Inflammatory macrophage treated with lipopolysaccharide for 4 hours (primary cell): ENCODE results near the gene CPT1A.
A peak's percentile ranks its signal among the peaks of the same experiment; 100 is the strongest.

ENCODE experiments used
- DNase-seq: peaks from one replicate; pipeline ENCODE4 v3.0.0-alpha.2; 2020

Gene CPT1A

DNA sequence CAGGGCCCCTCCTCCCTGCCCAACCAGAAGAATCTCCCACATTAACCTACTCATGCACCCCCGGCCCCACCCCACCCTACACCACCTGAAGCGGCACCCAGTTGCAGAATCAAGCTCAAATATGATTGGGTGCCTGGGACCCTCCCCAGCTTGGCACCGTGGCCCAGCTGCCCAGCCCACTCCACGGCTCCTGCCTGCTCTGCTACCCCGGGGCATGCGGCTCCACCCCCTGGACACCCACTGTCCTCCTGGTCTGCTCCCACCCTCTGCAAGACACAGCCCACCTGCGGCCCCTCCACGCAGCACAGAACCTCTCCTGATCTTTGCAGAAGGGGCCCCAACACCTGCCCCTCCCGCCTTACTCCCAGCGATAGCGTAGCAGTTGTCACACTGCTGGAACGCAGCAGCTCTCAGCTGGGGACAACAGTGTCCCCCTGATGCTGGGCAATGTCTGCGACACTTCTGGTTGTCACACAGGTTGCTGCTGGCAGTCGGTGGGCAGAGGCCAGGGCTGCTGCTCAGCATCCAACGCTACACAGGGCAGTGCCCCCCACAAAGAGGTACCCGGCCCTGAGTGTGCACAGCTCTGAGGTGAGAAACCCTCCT, 58.4 kb downstream of the CPT1A start:
- DNase-seq: no peak

GRCh38 chr11:68782711-68783110, 59.0 kb downstream of the CPT1A start:
- DNase-seq: no peak

DNA sequence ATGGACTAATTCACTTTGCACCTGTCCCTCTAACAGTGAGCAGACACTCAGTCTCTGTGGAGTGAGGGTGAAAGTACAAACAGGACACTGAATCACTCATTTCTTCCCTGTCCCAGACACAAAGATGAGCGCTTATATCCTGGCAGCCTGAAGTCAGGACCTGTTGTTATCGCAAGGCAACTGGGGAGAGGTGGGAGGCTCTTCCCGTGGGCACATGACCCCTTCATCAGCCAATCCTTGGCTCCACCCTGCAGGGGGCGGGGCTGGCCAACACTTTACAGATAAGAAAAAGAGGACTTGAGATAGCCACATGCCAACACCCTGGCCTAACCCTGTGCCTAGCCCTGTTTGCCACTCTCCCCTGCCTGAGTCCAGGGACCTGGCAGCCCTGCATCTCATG, 60.9 kb downstream of the CPT1A start:
- peak; percentile 3 for DNase-seq

GRCh38 chr11:68778205-68778604, 63.5 kb downstream of the CPT1A start:
- DNase-seq: no peak

DNA sequence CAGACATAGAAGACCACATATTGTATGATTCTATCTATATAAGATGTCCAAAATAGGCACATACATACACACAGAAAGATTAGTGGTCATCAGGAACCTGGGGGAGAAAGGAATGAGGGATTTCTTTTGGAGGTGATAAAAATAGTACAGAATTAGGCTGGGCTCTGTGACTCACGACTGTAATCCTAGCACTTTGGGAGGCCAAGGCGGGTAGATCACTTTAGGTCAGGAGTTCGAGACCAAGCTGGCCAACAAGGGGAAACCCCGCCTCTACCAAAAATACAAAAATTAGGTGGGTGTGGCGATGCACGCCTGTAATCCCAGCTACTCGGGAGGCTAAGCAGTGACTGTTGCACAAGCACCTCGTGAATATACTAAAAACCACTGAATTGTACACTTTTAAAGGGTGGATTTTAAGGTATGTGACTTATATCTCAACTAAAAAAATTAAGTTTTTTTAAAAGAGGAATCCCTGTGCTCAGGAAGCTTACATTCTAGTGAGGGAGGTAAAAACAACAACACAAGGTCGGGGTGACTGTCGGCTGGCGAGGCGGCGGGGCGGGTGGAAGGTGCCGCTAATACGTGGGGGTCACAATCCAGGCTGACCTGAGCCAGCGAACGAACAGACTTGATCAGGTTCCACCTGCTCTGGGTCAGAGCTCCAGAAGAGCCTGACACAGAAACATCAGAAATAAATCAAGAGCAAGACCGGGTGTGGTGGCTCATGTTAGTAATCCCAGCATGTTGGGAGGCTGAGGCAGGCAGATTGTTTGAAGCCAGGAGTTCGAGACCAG, 65.1 kb downstream of the CPT1A start:
- no peak for DNase-seq

DNA sequence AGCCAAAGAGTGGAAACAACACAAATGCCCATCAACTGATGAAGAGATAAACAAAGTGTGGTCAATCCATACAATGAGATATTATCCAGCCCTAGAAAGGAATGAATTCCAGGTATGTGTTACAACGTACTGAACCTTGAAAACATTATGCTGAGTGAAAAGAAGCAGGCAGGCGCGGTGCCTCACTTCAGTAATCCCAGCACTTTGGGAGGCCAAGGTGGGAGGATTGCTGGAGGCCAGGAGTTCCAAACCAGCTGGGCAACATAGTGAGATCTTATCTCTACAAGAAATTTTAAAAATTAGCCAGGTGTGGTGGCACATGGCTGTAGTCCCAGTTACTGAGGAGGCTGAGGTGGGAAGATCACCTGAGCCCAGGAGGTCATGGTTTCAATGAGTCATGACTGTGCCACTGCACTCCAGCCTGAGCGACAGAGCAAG, 65.7 kb downstream of the CPT1A start:
- DNase-seq: no peak

- DNase-seq: no peak
These were observed 67.5 kb downstream of the CPT1A start for GRCh38 chr11:68774194-68774585.

GRCh38 chr11:68773521-68774193, 68.1 kb downstream of the CPT1A start:
- DNase-seq: no peak

DNA sequence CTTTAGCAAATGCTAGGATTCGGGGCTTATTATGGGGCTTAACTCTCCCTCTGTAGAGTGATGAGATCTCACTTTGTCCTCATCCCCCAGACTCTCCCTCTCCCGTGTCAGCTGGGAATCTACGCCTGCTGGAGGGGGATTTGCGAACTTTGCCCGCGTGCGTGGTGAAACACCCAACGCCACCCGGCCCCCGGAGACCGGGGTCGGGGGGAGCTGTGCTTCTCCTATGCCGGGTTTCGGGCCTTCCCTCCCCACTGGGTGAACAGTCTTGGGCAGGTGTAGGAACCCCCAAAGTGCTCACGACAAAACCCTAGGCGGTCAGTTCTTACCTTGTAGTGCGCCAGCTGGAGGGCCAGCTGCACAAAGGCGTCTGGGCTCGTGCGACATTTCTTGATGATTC, 68.8 kb downstream of the CPT1A start:
- DNase-seq: no peak

DNA sequence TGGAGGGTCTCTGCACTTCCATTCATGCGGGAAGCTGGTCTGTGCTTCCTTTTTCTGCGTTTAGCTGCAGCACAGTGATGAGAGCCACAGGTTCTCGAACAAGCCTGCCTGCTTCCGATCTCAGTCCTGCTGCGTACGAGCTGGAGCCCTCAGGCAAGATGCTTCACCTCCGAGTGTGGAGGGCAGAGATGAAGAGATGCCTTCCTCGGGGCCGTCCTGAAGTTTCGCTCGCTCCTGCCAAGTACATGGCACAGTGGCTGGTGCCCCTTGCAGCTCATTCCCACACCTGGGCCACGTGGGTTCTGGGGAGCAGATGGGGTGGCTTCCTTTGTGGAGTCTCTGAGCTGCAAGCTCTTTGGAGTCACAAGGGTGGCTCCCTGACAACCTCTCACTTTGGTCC, 70.9 kb downstream of the CPT1A start:
- no peak for DNase-seq

- DNase-seq: peak; percentile 22
These were observed 74.0 kb downstream of the CPT1A start for GRCh38 chr11:68767672-68768071.

DNA sequence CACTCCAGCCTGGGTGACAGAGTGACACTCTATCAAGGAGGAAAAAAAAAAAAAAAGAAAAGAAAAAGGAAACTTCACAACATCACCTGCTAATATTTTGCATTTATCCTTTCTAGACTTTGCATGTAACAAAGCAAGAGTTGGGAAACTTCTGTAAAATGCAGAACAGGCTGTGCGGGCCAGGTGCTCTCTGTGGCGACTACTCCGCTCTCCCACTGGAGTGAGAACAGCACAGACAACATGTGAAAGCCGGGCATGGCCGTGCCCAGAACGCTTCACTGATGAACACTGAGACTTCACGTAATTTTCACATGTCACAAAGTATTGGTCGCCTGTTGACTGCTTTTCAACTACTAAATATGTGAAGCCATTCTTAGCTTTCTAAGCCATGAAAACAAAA, 74.9 kb downstream of the CPT1A start:
- DNase-seq: no peak

GRCh38 chr11:68764746-68765145, 77.0 kb downstream of the CPT1A start:
- DNase-seq: no peak

DNA sequence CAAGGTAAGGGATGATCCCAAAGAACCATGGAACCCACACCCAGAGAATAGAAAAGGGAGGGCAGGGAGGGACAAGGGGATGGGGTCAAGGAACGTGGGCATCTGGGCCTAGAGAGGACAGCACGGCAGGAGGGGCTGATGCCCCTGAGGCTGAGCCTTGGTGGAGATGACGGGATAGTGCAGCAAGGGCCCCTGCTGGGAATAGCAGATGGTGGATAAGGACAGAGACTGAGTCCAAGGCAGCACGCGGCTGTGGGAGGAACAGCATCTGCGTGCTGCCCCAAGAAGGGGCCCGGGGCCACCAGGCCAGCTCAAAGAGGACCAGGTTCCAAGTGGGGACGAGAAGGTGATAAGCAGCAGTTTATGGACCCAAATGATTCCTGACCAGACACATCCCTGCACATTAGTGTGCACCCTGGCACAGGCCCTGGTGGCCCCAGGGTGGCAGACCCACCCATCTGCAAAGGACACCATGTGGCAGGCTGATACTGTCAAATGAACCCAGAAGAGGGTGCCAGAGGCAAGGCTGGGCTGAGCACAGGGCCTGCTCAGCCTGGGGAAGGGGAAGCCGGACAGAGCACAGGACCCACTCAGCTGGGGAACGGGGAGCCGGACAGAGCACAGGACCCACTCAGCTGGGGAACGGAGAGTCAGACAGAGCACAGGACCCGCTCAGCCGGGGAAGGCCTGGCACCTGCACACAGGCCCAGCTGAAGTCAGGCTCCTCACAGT, 77.6 kb downstream of the CPT1A start:
- no peak for DNase-seq

- no peak for DNase-seq
These were observed 78.5 kb downstream of the CPT1A start for GRCh38 chr11:68763181-68763721.

- DNase-seq: no peak
These were observed 79.2 kb downstream of the CPT1A start for GRCh38 chr11:68762481-68762880.

GRCh38 chr11:68761801-68762200, 79.9 kb downstream of the CPT1A start:
- DNase-seq: no peak

- no peak for DNase-seq
These were observed 81.7 kb downstream of the CPT1A start for GRCh38 chr11:68759991-68760390.

DNA sequence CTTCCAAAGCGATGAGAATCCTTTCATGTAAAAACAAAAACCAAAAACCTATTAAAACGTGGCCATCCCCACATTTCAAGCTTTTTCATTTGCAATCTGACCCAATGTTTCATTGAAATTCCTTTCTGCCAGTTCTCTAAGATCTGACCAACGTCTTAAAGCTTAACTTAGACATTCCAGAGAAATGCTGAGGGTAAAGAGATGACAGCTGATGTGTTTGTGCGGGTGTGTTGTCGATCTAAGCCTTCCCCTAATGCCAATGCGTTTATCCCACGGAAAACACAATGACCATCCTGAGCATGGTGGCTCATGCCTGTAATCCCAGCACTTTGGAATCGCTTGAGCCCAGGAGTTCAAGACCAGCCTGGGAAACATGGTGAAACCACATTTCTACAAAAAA, 84.0 kb downstream of the CPT1A start:
- DNase-seq: no peak

GRCh38 chr11:68756171-68756766, 85.4 kb downstream of the CPT1A start:
- no peak for DNase-seq

DNA sequence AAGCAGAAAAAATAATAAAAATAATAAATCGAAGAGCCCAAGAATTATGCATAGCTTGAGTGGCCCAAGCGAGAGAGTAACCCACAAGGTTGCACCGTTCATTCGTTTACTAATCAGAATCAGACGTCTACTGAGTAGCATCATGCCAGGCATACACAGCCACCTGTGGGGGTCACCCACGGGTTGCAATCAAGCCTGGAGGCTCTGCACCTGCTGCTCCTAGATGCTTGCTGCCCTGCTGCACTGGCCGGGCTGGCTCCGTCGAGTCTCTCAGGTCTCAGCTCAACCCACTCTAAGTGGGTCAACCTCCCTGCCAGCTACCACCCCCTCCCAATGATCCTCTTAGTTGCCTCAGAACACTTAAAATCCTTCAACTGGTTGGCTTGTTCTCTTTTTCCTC, 88.4 kb downstream of the CPT1A start:
- DNase-seq: no peak

DNA sequence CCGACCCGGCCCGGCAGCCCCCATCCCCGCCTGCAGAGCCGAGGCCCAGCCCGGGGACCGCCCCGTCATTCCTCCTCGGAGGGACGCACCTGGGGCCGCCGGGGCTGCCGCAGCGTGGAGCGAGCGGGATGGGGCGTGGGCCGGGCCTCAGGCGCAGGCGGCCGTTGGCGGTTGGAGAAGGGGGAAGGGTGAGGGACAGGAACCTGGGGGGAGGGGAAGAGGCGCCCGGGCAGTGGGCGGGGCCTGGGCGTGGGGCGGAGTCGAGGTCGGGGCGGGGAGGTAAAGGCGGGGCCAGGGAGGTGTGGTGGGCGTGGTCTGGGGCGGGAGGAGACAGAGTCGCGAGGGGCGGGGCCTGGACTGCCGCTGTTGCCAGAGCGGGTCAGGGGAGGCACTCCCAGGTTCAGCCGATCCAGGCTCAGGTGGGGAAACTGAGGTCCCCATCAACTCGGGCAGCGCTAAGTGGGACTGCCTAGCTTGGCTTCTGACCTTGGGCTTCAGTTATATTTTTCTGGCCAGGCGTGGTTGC, 90.3 kb downstream of the CPT1A start, which contains the start of gene TESMIN:
Gene TESMIN, minus strand, starts transcription at position 190 of the 526 bp plus-strand sequence. CDS start 860 bp downstream, outside the sequence.
- DNase-seq: peak; percentile 82
